Cardiac muscle cell (in vitro differentiated cells and primary cell): ENCODE data around the gene VSTM2L. TPM values are rescaled to one million over a fixed set of nuclear protein-coding genes. Genes with fewer than 3 reads are reported as not detected.
"Not testable (repeated sequence)": the region's sequence is repeated elsewhere in the genome, so short reads cannot be mapped to it uniquely, and the experiment has no call there.

Source experiments
- DNase-seq, 2 donors: peaks; one replicate each; pipeline versions ENCODE4 v3.0.0 to v3.0.0-alpha.2; 2010 to 2017; ENCODE audit warnings: low read depth in 1 of 2, low spot score in 1 of 2
- H3K27ac ChIP-seq: fragments of 200-600 bp; sonication (generic); 2 replicates; pipeline ENCODE4 v1.5.1; 2016
- H3K27me3 ChIP-seq: fragments of 200-600 bp; sonication (generic); 2 replicates; pipeline ENCODE4 v1.6.0; 2016; ENCODE audit warnings: control low read depth
- H3K36me3 ChIP-seq: fragments of 200-600 bp; sonication (generic); 2 replicates; pipeline ENCODE4 v1.5.1; 2016; ENCODE audit warnings: control low read depth
- H3K4me1 ChIP-seq: fragments of 200-600 bp; sonication (generic); 2 replicates; pipeline ENCODE4 v1.8.1; 2017; ENCODE audit warnings: low read depth, mild to moderate bottlenecking, mixed run types
- H3K4me3 ChIP-seq: fragments of 200-600 bp; sonication (generic); 2 replicates; pipeline ENCODE4 v1.5.1; 2016; ENCODE audit warnings: mild to moderate bottlenecking
- H3K9me3 ChIP-seq: fragments of 200-600 bp; sonication (generic); 2 replicates; pipeline ENCODE4 v1.5.1; 2017; ENCODE audit warnings: low read depth, mild to moderate bottlenecking, control low read depth
- CTCF ChIP-seq: IDR thresholded peaks from 2 replicates; pipeline ENCODE4 v1.5.1; 2012; ENCODE audit warnings: low read depth, mild to moderate bottlenecking, low read length
- polyA plus RNA-seq: library from polyadenylated mRNA; unstranded; fragments of >200 nt; fragmentation: Nextera tagmentation; extraction: Ambion mirVana; gene quantifications from 2 replicates; pipeline ENCODE4 v1.2.1, GENCODE V29; 2016
- total RNA-seq: library from RNA; depleted of rRNA; stranded (reverse); fragments of >200 nt; gene quantifications from 2 replicates; pipeline ENCODE4 v1.2.3, GENCODE V29; 2016

VSTM2L gene
- total RNA-seq (136 and 321 TPM in 2 replicates), polyA plus RNA-seq (83.4 and 162 TPM in 2 replicates)

GRCh38 chr20:37902504-37903313, at the start of gene VSTM2L:
Gene VSTM2L (plus strand): TSS chr20:37903127. CDS start chr20:37903351, 224 bp downstream.
- peak; percentile 74 to 75 for DNase-seq
- H3K27me3 ChIP-seq, result no peaks in the 10 kb centered on the region
- peaks cover 29% of the 10 kb centered on the region for H3K4me1 ChIP-seq
- H3K27ac ChIP-seq, result no peak within 1 kb of the TSS
- H3K36me3 ChIP-seq, result no peaks in the 10 kb centered on the region
- no peaks in the 10 kb centered on the region for H3K9me3 ChIP-seq
- TF ChIP-seq CTCF, result no peak
- H3K4me3 ChIP-seq, result peak within 1 kb of the TSS; percentile 65

GRCh38 chr20:37853823-37854375, 49.0 kb upstream of the VSTM2L start:
- DNase-seq, result no peak
- Histone ChIP-seq H3K27ac (no peak overlapping the region), H3K4me1 (peaks cover 64% of the 10 kb centered on the region), H3K9me3 (no peaks in the 10 kb centered on the region), H3K27me3 (no peaks in the 10 kb centered on the region), H3K36me3 (no peaks in the 10 kb centered on the region), H3K4me3 (no peak overlapping the region)
- TF ChIP-seq CTCF, result no peak

- H3K36me3 ChIP-seq, H3K27ac ChIP-seq, H3K4me3 ChIP-seq, H3K27me3 ChIP-seq, DNase-seq, H3K9me3 ChIP-seq: not testable (repeated sequence)
- peaks cover 47% of the 10 kb centered on the region for H3K4me1 ChIP-seq
Observed at GRCh38 chr20:37856034-37856433, 46.9 kb upstream of the VSTM2L start.

GRCh38 chr20:37856932-37857660, 45.8 kb upstream of the VSTM2L start:
- DNase-seq, result peak in 1 of 2 donors; percentile 56
- Histone ChIP-seq H3K27ac (peak overlapping the region; percentile 31), H3K36me3 (no peaks in the 10 kb centered on the region), H3K4me3 (no peak overlapping the region), H3K27me3 (no peaks in the 10 kb centered on the region), H3K9me3 (no peaks in the 10 kb centered on the region), H3K4me1 (peaks cover 37% of the 10 kb centered on the region)
- TF ChIP-seq CTCF, result no peak

DNA sequence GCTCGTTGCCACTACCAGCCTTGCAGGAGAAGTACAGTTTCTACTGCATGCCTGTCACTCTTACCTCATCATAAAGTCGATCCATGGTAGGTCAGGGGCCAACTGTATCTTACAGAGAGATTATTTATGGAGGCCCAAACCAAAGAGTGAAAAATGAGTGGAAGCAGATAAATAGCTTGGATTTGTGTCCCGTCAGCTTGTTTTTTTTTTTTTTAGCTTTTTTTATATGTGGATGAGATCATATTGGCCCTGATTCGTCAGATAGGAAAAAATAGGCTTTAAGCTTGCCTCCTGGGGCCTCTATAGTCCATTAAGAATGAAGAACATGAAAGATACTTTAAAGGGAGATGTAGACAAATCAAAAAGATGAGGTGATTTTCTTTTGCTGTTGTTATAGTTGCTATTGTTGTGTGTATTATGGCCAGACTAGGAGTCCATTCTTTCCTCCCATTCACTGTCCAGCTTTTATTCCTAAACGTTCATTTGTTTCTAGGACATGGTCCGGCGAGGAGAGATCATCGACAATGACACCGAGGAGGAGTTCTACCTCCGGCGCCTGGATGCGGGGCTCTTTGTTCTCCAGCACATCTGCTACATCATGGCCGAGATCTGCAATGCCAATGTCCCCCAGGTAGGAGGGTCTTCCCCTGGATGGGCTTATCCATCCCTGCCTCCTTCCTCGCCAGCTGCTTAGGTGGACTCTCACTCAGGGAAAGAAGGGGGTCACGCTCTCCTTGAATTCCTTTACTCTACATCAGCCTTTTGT, 43.3 kb upstream of the VSTM2L start:
- Histone ChIP-seq H3K9me3 (no peaks in the 10 kb centered on the region), H3K4me1 (peaks cover 26% of the 10 kb centered on the region), H3K36me3 (no peaks in the 10 kb centered on the region), H3K27me3 (no peaks in the 10 kb centered on the region), H3K27ac (no peak overlapping the region), H3K4me3 (no peak overlapping the region)
- no peak for TF ChIP-seq CTCF
- no peak for DNase-seq
